IPS-18a (cell line): ENCODE measurements around the gene TPM4.

Experiments
- H3K27ac ChIP-seq: one replicate; pipeline ENCODE4 v1.5.1; 2013; ENCODE audit warnings: low read length
- H3K27me3 ChIP-seq: one replicate; pipeline ENCODE4 v1.6.1; 2013; ENCODE audit warnings: mild to moderate bottlenecking, low read length; ENCODE audit not compliant: control insufficient read depth, insufficient read depth
- H3K36me3 ChIP-seq: one replicate; pipeline ENCODE4 v1.6.1; 2013; ENCODE audit warnings: low read depth, low read length; ENCODE audit not compliant: control insufficient read depth
- H3K4me1 ChIP-seq: one replicate; pipeline ENCODE4 v1.6.1; 2013; ENCODE audit warnings: low read depth, low read length; ENCODE audit not compliant: control insufficient read depth
- H3K4me3 ChIP-seq: one replicate; pipeline ENCODE4 v1.5.1; 2013; ENCODE audit warnings: low read length
- H3K9ac ChIP-seq: one replicate; pipeline ENCODE4 v1.6.1; 2013; ENCODE audit warnings: mild to moderate bottlenecking, low read length, moderate library complexity
- H3K9me3 ChIP-seq: one replicate; pipeline ENCODE4 v1.6.1; 2013; ENCODE audit warnings: low read depth, low read length; ENCODE audit not compliant: control insufficient read depth

The TPM4 gene

GRCh38 chr19:16043156-16043757, 33.0 kb upstream of the TPM4 start:
- Histone ChIP-seq H3K4me1 (no peaks in the 10 kb centered on the region), H3K9me3 (peaks cover 2% of the 10 kb centered on the region), H3K27ac (no peak overlapping the region), H3K4me3 (no peak overlapping the region), H3K27me3 (no peaks in the 10 kb centered on the region), H3K9ac (no peak overlapping the region), H3K36me3 (no peaks in the 10 kb centered on the region)

- Histone ChIP-seq H3K36me3 (no peaks in the 10 kb centered on the region), H3K4me3 (no peak overlapping the region), H3K4me1 (no peaks in the 10 kb centered on the region), H3K27ac (no peak overlapping the region), H3K27me3 (no peaks in the 10 kb centered on the region), H3K9me3 (no peaks in the 10 kb centered on the region), H3K9ac (no peak overlapping the region)
These were observed 31.5 kb upstream of the TPM4 start for GRCh38 chr19:16044746-16045145.

GRCh38 chr19:16045171-16045570, 31.1 kb upstream of the TPM4 start:
- H3K4me1 ChIP-seq = no peaks in the 10 kb centered on the region
- H3K27ac ChIP-seq = no peak overlapping the region
- H3K4me3 ChIP-seq = no peak overlapping the region
- H3K9ac ChIP-seq = no peak overlapping the region
- no peaks in the 10 kb centered on the region for H3K36me3 ChIP-seq
- H3K9me3 ChIP-seq = no peaks in the 10 kb centered on the region
- no peaks in the 10 kb centered on the region for H3K27me3 ChIP-seq

GRCh38 chr19:16045893-16046292, 30.4 kb upstream of the TPM4 start:
- H3K27ac ChIP-seq = no peak overlapping the region
- H3K9me3 ChIP-seq = no peaks in the 10 kb centered on the region
- no peak overlapping the region for H3K9ac ChIP-seq
- no peaks in the 10 kb centered on the region for H3K27me3 ChIP-seq
- H3K4me1 ChIP-seq = no peaks in the 10 kb centered on the region
- H3K4me3 ChIP-seq = no peak overlapping the region
- H3K36me3 ChIP-seq = no peaks in the 10 kb centered on the region

- Histone ChIP-seq H3K9ac (no peak overlapping the region), H3K27me3 (no peaks in the 10 kb centered on the region), H3K4me3 (no peak overlapping the region), H3K27ac (no peak overlapping the region), H3K9me3 (peaks cover 3% of the 10 kb centered on the region), H3K36me3 (no peaks in the 10 kb centered on the region), H3K4me1 (no peaks in the 10 kb centered on the region)
These were observed 27.7 kb upstream of the TPM4 start for GRCh38 chr19:16048583-16048982.

- no peaks in the 10 kb centered on the region for H3K4me1 ChIP-seq
- no peak overlapping the region for H3K4me3 ChIP-seq
- no peaks in the 10 kb centered on the region for H3K27me3 ChIP-seq
- peaks cover 3% of the 10 kb centered on the region for H3K9me3 ChIP-seq
- no peak overlapping the region for H3K9ac ChIP-seq
- H3K36me3 ChIP-seq = no peaks in the 10 kb centered on the region
- H3K27ac ChIP-seq = no peak overlapping the region
These were observed 24.9 kb upstream of the TPM4 start for GRCh38 chr19:16051254-16052025.

- no peaks in the 10 kb centered on the region for H3K4me1 ChIP-seq
- H3K27me3 ChIP-seq = no peaks in the 10 kb centered on the region
- peaks cover 11% of the 10 kb centered on the region for H3K9me3 ChIP-seq
- no peak overlapping the region for H3K9ac ChIP-seq
- H3K36me3 ChIP-seq = no peaks in the 10 kb centered on the region
- H3K27ac ChIP-seq = no peak overlapping the region
- H3K4me3 ChIP-seq = no peak overlapping the region
These were observed 23.9 kb upstream of the TPM4 start for GRCh38 chr19:16052353-16052752.

GRCh38 chr19:16057062-16057461, 19.2 kb upstream of the TPM4 start:
- Histone ChIP-seq H3K36me3 (no peaks in the 10 kb centered on the region), H3K27me3 (no peaks in the 10 kb centered on the region), H3K27ac (no peak overlapping the region), H3K9ac (no peak overlapping the region), H3K9me3 (peaks cover 11% of the 10 kb centered on the region), H3K4me1 (no peaks in the 10 kb centered on the region), H3K4me3 (no peak overlapping the region)

GRCh38 chr19:16060294-16060693, 16.0 kb upstream of the TPM4 start:
- Histone ChIP-seq H3K4me3 (no peak overlapping the region), H3K36me3 (no peaks in the 10 kb centered on the region), H3K9ac (no peak overlapping the region), H3K4me1 (no peaks in the 10 kb centered on the region), H3K9me3 (peaks cover 11% of the 10 kb centered on the region), H3K27ac (no peak overlapping the region), H3K27me3 (no peaks in the 10 kb centered on the region)

GRCh38 chr19:16061943-16062342, 14.4 kb upstream of the TPM4 start:
- H3K36me3 ChIP-seq = no peaks in the 10 kb centered on the region
- H3K27me3 ChIP-seq = no peaks in the 10 kb centered on the region
- H3K27ac ChIP-seq = no peak overlapping the region
- no peak overlapping the region for H3K4me3 ChIP-seq
- peaks cover 7% of the 10 kb centered on the region for H3K9me3 ChIP-seq
- H3K9ac ChIP-seq = no peak overlapping the region
- H3K4me1 ChIP-seq = no peaks in the 10 kb centered on the region

GRCh38 chr19:16062789-16063188, 13.5 kb upstream of the TPM4 start:
- Histone ChIP-seq H3K4me3 (no peak overlapping the region), H3K9ac (no peak overlapping the region), H3K27ac (no peak overlapping the region), H3K36me3 (no peaks in the 10 kb centered on the region), H3K27me3 (no peaks in the 10 kb centered on the region), H3K9me3 (peaks cover 4% of the 10 kb centered on the region), H3K4me1 (no peaks in the 10 kb centered on the region)
